Measurements from ENCODE around the gene MSI2. TPM values are rescaled to one million over a fixed set of nuclear protein-coding genes. Genes with fewer than 3 reads are reported as not detected.
A peak's percentile ranks its signal among the peaks of the same experiment; 100 is the strongest.

The MSI2 gene
- total and polyA plus RNA-seq, 2 donors (not counting 1 experiment from before 2014, with no cell fraction given): 16.1 to 196 TPM

DNA sequence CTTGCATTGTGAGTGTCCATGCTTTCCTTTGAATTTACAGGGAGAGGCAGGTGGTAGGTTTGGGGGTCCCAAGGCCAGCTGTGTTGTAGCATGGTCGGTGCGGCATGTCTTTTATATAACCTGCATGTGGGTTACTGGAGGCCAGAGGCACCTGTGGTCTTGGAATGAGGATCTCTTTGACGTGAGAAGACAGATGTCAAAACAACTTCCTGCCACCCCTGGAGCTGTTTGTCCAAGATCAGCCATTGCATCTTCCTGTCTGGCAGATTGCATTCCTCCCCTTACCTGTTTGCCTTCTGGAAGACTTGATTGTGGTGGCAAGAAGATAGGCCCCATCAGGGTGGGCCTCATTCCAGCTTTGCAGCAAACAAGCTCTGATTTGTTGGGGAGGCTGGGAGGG lies 175.1 kb downstream of the MSI2 start:
- WGBS (ENCODE audit: insufficient coverage): 47% methylated on average over 3 of the region's 3 CpGs
- no peak for DNase-seq
- Mint-ChIP-seq H3K27ac (no peak overlapping the region), H3K4me1 (peaks cover 34% of the 10 kb centered on the region), H3K9me3 (ENCODE audit: insufficient read depth) (no peaks in the 10 kb centered on the region), H3K27me3 (no peaks in the 10 kb centered on the region), H3K4me3 (no peak overlapping the region)
- H3K27me3 ChIP-seq (replicated peaks in 1 of 4; ENCODE audit: control extremely low read depth in 1 of 4, control insufficient read depth in 3 of 4, insufficient read depth in 4 of 4, low read length in 3 of 4): no peaks in the 10 kb centered on the region
- H3K79me2 ChIP-seq (ENCODE audit: control insufficient read depth, insufficient read depth, low read length): peaks cover 78% of the 10 kb centered on the region
- POLR2A ChIA-PET: no interaction called here
- TF ChIP-seq, protein P1, sequence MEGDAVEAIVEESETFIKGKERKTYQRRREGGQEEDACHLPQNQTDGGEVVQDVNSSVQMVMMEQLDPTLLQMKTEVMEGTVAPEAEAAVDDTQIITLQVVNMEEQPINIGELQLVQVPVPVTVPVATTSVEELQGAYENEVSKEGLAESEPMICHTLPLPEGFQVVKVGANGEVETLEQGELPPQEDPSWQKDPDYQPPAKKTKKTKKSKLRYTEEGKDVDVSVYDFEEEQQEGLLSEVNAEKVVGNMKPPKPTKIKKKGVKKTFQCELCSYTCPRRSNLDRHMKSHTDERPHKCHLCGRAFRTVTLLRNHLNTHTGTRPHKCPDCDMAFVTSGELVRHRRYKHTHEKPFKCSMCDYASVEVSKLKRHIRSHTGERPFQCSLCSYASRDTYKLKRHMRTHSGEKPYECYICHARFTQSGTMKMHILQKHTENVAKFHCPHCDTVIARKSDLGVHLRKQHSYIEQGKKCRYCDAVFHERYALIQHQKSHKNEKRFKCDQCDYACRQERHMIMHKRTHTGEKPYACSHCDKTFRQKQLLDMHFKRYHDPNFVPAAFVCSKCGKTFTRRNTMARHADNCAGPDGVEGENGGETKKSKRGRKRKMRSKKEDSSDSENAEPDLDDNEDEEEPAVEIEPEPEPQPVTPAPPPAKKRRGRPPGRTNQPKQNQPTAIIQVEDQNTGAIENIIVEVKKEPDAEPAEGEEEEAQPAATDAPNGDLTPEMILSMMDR (IDR thresholded peaks at IDR 0.05): no peak
- TF ChIP-seq EZH2 (IDR thresholded peaks at IDR 0.05; ENCODE audit: borderline replicate concordance, insufficient read depth, low read depth, low read length, poor library complexity, severe bottlenecking): no peak
- H4K20me1 ChIP-seq (ENCODE audit: control insufficient read depth, insufficient read depth, low read length, poor library complexity, severe bottlenecking): peaks cover 27% of the 10 kb centered on the region
- no peak for ATAC-seq (ENCODE audit: low read depth)
- no peak overlapping the region for H2AFZ ChIP-seq (ENCODE audit: insufficient read depth, low read depth, low read length, poor library complexity, severe bottlenecking)
- peaks cover 0 to 2% of the 10 kb centered on the region in 2 experiments for H3K36me3 ChIP-seq (replicated peaks in 1 of 2; ENCODE audit: control extremely low read depth in 1 of 2, control insufficient read depth in 1 of 2, extremely low read depth in 1 of 2, insufficient read depth in 2 of 2, low read length in 1 of 2)
- no peak overlapping the region for H3K9ac ChIP-seq (ENCODE audit: low read length)
- no peak overlapping the region for H3K4me3 ChIP-seq (ENCODE audit: control extremely low read depth in 1 of 5, extremely low read depth in 1 of 5, insufficient read depth in 1 of 5, low read depth in 2 of 5, low read length in 4 of 5)
- intact Hi-C loops (cut with micrococcal nuclease): no loop called here
- peaks cover 0 to 6% of the 10 kb centered on the region in 2 donors for H3K4me1 ChIP-seq (ENCODE audit: control insufficient read depth in 2 of 2, insufficient read depth in 2 of 2, low read length in 2 of 2)
- no peak overlapping the region for H3K27ac ChIP-seq (ENCODE audit: low read length in 2 of 2)
- CTCF ChIA-PET: interaction anchor here (1.1 to 1.5 kb wide), 2 partner anchors 23 to 188 kb away, joined by 3 to 6 read pairs; no protein-coding TSS in a partner anchor
- H3K9me3 ChIP-seq (ENCODE audit: control extremely low read depth in 1 of 3, control insufficient read depth in 2 of 3, insufficient read depth in 1 of 3, low read length in 2 of 3): no peaks in the 10 kb centered on the region
- H3K4me2 ChIP-seq (replicated peaks; ENCODE audit: low read depth, low read length, poor library complexity, severe bottlenecking): no peak overlapping the region

DNA sequence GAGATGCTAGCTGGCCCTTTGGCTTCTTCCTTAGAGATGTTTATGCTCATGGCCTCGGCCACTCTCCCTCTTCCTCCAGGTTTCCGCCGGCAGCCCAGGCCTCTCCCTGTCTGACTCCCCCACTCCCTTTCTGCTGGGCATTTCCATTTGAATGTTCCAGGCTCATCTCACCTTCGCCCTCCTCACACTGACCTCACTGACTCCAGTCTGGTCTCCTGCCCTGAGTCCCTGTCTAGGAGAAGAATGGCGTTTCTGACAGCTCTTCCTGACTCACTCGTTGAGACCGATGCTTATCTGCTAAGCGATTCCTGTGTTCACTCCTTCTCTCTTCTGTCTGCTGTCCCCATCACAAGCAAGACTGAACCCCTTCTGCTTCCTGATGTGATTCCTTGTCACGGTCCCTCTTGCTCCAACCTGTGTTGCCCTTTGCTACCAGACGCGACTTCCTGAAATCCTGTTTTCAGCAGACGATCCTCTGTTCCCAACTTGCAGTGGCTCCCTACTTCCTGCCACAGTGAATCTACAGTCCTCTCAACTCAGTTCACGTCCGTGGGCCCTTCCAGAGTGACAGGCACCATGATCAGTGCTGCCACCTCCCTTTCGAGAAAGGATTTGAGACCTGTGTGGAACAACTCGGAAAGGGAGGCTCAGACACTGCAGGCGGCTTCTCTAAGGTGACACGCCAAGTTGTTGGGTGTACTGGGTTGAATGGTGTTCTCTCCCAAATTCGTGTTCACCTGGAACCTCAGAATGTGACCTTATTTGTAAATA lies 176.4 kb downstream of the MSI2 start:
- no peak for TF ChIP-seq EZH2 (IDR thresholded peaks at IDR 0.05; ENCODE audit: borderline replicate concordance, insufficient read depth, low read depth, low read length, poor library complexity, severe bottlenecking)
- TF ChIP-seq, protein P1 (IDR thresholded peaks at IDR 0.05): no peak
- Histone ChIP-seq H3K27me3 (replicated peaks in 1 of 4; ENCODE audit: control extremely low read depth in 1 of 4, control insufficient read depth in 3 of 4, insufficient read depth in 4 of 4, low read length in 3 of 4) (no peaks in the 10 kb centered on the region), H3K4me2 (replicated peaks; ENCODE audit: low read depth, low read length, poor library complexity, severe bottlenecking) (no peak overlapping the region), H4K20me1 (ENCODE audit: control insufficient read depth, insufficient read depth, low read length, poor library complexity, severe bottlenecking) (peaks cover 34% of the 10 kb centered on the region), H3K9ac (ENCODE audit: low read length) (no peak overlapping the region), H2AFZ (ENCODE audit: insufficient read depth, low read depth, low read length, poor library complexity, severe bottlenecking) (no peak overlapping the region), H3K4me3 (ENCODE audit: control extremely low read depth in 1 of 5, extremely low read depth in 1 of 5, insufficient read depth in 1 of 5, low read depth in 2 of 5, low read length in 4 of 5) (no peak overlapping the region), H3K27ac (ENCODE audit: low read length in 2 of 2) (no peak overlapping the region), H3K4me1 (ENCODE audit: control insufficient read depth in 2 of 2, insufficient read depth in 2 of 2, low read length in 2 of 2) (peaks cover 2 to 11% of the 10 kb centered on the region in 2 donors), H3K9me3 (ENCODE audit: control extremely low read depth in 1 of 3, control insufficient read depth in 2 of 3, insufficient read depth in 1 of 3, low read length in 2 of 3) (no peaks in the 10 kb centered on the region), H3K79me2 (ENCODE audit: control insufficient read depth, insufficient read depth, low read length) (peaks cover 83% of the 10 kb centered on the region), H3K36me3 (replicated peaks in 1 of 2; ENCODE audit: control extremely low read depth in 1 of 2, control insufficient read depth in 1 of 2, extremely low read depth in 1 of 2, insufficient read depth in 2 of 2, low read length in 1 of 2) (peaks cover 0 to 2% of the 10 kb centered on the region in 2 experiments)
- H3K9me3 Mint-ChIP-seq (ENCODE audit: insufficient read depth): no peaks in the 10 kb centered on the region
- WGBS (ENCODE audit: insufficient coverage): 87% methylated on average over 19 of the region's 19 CpGs
- ATAC-seq (ENCODE audit: low read depth) (no peak), DNase-seq (no peak)
- CTCF ChIA-PET: interaction anchor here (1.5 kb wide), 1 partner anchor 190 kb away, joined by 6 read pairs; no protein-coding TSS in a partner anchor
- H3K4me1 Mint-ChIP-seq: peaks cover 42% of the 10 kb centered on the region
- peak overlapping the region; percentile 27 for H3K27ac Mint-ChIP-seq
- no peaks in the 10 kb centered on the region for H3K27me3 Mint-ChIP-seq
- no peak overlapping the region for H3K4me3 Mint-ChIP-seq
- POLR2A ChIA-PET: no interaction called here
- intact Hi-C loops (cut with micrococcal nuclease): no loop called here

Data from B cell (primary cell).